SK-N-SH treated with all-trans-retinoic acid at 6 μM for 48 hours (cell line): ENCODE data around the gene CARS1.

Experiments used
- ATAC-seq: fragments of 200-7000 bp; cut with Tn5 transposase; 3 replicates; pipeline ENCODE4 v1.9.1; 2020; ENCODE audit warnings: mild to moderate bottlenecking, moderate library complexity
- ARNTL ChIP-seq: fragments of 450-650 bp; formaldehyde crosslinking; IDR thresholded peaks from 2 replicates; pipeline ENCODE4 v1.5.0; 2020; ENCODE audit warnings: low read depth, mild to moderate bottlenecking, moderate library complexity, borderline replicate concordance
- BACH2 ChIP-seq: fragments of 250-450 bp; sonication (Bioruptor Pico); IDR thresholded peaks from 2 replicates; pipeline ENCODE4 v1.9.0; 2021; ENCODE audit warnings: mild to moderate bottlenecking, borderline replicate concordance
- CREB5 ChIP-seq: fragments of 250-450 bp; sonication (Bioruptor Pico); IDR thresholded peaks from 2 replicates; pipeline ENCODE4 v1.5.1; 2020; ENCODE audit warnings: low read depth, mild to moderate bottlenecking, moderate library complexity
- CSDC2 ChIP-seq: fragments of 250-450 bp; sonication (Bioruptor Pico); IDR thresholded peaks from 2 replicates; pipeline ENCODE4 v1.5.0; 2020; ENCODE audit warnings: mild to moderate bottlenecking, moderate library complexity
- CSRNP3 ChIP-seq: fragments of 250-450 bp; sonication (Bioruptor Pico); IDR thresholded peaks from 2 replicates; pipeline ENCODE4 v1.5.1; 2021; ENCODE audit warnings: mild to moderate bottlenecking, moderate library complexity
- ESRRG ChIP-seq: fragments of 250-450 bp; sonication (Bioruptor Pico); IDR thresholded peaks from 2 replicates; pipeline ENCODE4 v1.6.1; 2021; ENCODE audit warnings: mild to moderate bottlenecking
- ISL1 ChIP-seq: fragments of 250-450 bp; sonication (Bioruptor Pico); IDR thresholded peaks from 2 replicates; pipeline ENCODE4 v2.1.2; 2022; ENCODE audit warnings: mild to moderate bottlenecking, moderate library complexity
- OSR1 ChIP-seq: fragments of 250-450 bp; sonication (Bioruptor Pico); IDR thresholded peaks from 2 replicates; pipeline ENCODE4 v1.8.0; 2022; ENCODE audit warnings: moderate library complexity, mild to moderate bottlenecking, inconsistent platforms
- PATZ1 ChIP-seq: fragments of 250-450 bp; sonication (Bioruptor Pico); IDR thresholded peaks from 2 replicates; pipeline ENCODE4 v1.8.0; 2020; ENCODE audit warnings: mild to moderate bottlenecking, moderate library complexity, borderline replicate concordance
- POU6F1 ChIP-seq: fragments of 250-450 bp; sonication (Bioruptor Pico); IDR thresholded peaks from 2 replicates; pipeline ENCODE4 v1.8.0; 2021; ENCODE audit warnings: low read depth, mild to moderate bottlenecking, moderate library complexity, borderline replicate concordance
- PPARA ChIP-seq: fragments of 250-450 bp; sonication (Bioruptor Pico); IDR thresholded peaks from 2 replicates; pipeline ENCODE4 v1.5.0; 2020; ENCODE audit warnings: mild to moderate bottlenecking, borderline replicate concordance
- RARB ChIP-seq: fragments of 250-450 bp; sonication (Bioruptor Pico); IDR thresholded peaks from 2 replicates; pipeline ENCODE4 v1.8.0; 2021; ENCODE audit warnings: mild to moderate bottlenecking, moderate library complexity
- SNAI2 ChIP-seq: fragments of 250-450 bp; sonication (Bioruptor Pico); IDR thresholded peaks from 2 replicates; pipeline ENCODE4 v1.5.0; 2020; ENCODE audit warnings: mild to moderate bottlenecking, moderate library complexity
- TCF4 ChIP-seq: fragments of 250-450 bp; sonication (Bioruptor Pico); IDR thresholded peaks from 2 replicates; pipeline ENCODE4 v1.8.0; 2021; ENCODE audit warnings: mild to moderate bottlenecking, moderate library complexity, borderline replicate concordance
- TOX ChIP-seq: fragments of 250-450 bp; sonication (Bioruptor Pico); IDR thresholded peaks from 2 replicates; pipeline ENCODE4 v1.8.0; 2021; ENCODE audit warnings: mild to moderate bottlenecking, moderate library complexity, borderline replicate concordance
- TSHZ2 ChIP-seq: fragments of 250-450 bp; sonication (Bioruptor Pico); IDR thresholded peaks from 2 replicates; pipeline ENCODE4 v1.5.0; 2020; ENCODE audit warnings: mild to moderate bottlenecking, moderate library complexity
- ZC3H10 ChIP-seq: fragments of 250-450 bp; sonication (Bioruptor Pico); IDR thresholded peaks from 2 replicates; pipeline ENCODE4 v1.5.1; 2021; ENCODE audit warnings: mild to moderate bottlenecking, moderate library complexity
- ZFP3 ChIP-seq: fragments of 250-450 bp; sonication (Bioruptor Pico); IDR thresholded peaks from 2 replicates; pipeline ENCODE4 v1.5.0; 2020; ENCODE audit warnings: mild to moderate bottlenecking, moderate library complexity
- ZFP30 ChIP-seq: fragments of 450-650 bp; formaldehyde crosslinking; IDR thresholded peaks from 2 replicates; pipeline ENCODE4 v1.5.0; 2022; ENCODE audit warnings: mild to moderate bottlenecking, moderate library complexity
- ZNF565 ChIP-seq: fragments of 450-650 bp; formaldehyde crosslinking; conservative IDR thresholded peaks from 2 replicates; pipeline ENCODE4 v1.5.0; 2020; ENCODE audit warnings: low read depth, mild to moderate bottlenecking, moderate library complexity
- ZNF70 ChIP-seq: fragments of 450-650 bp; formaldehyde crosslinking; IDR thresholded peaks from 2 replicates; pipeline ENCODE4 v1.5.0; 2020; ENCODE audit warnings: mild to moderate bottlenecking, moderate library complexity

The CARS1 gene

GRCh38 chr11:3046190-3046589 is 11.0 kb downstream of the CARS1 start:
- ATAC-seq = no peak
- no peak for TF ChIP-seq ESRRG (CRISPR knock-in tag)
- TF ChIP-seq CSRNP3 (CRISPR knock-in tag) = no peak
- no peak for TF ChIP-seq ZC3H10 (CRISPR knock-in tag)
- TF ChIP-seq BACH2 = no peak
- no peak for TF ChIP-seq POU6F1 (CRISPR knock-in tag)
- TF ChIP-seq RARB (CRISPR knock-in tag) = no peak
- TF ChIP-seq SNAI2 (CRISPR knock-in tag) = no peak
- no peak for TF ChIP-seq ZFP30 (CRISPR knock-in tag)
- TF ChIP-seq PATZ1 (CRISPR knock-in tag) = no peak
- no peak for TF ChIP-seq ZFP3 (CRISPR knock-in tag)
- TF ChIP-seq ARNTL (CRISPR knock-in tag) = no peak
- TF ChIP-seq ZNF70 (CRISPR knock-in tag) = no peak
- no peak for TF ChIP-seq ISL1 (CRISPR knock-in tag)
- no peak for TF ChIP-seq TCF4
- TF ChIP-seq TOX (CRISPR knock-in tag) = no peak
- no peak for TF ChIP-seq ZNF565 (CRISPR knock-in tag)
- no peak for TF ChIP-seq CSDC2
- no peak for TF ChIP-seq TSHZ2

- TF ChIP-seq ESRRG (CRISPR knock-in tag) = no peak
- no peak for TF ChIP-seq PPARA (CRISPR knock-in tag)
- no peak for TF ChIP-seq SNAI2 (CRISPR knock-in tag)
- no peak for TF ChIP-seq TCF4
- TF ChIP-seq OSR1 = no peak
- TF ChIP-seq ZNF565 (CRISPR knock-in tag) = no peak
- no peak for TF ChIP-seq CREB5 (CRISPR knock-in tag)
- TF ChIP-seq PATZ1 (CRISPR knock-in tag) = no peak
- no peak for TF ChIP-seq TOX (CRISPR knock-in tag)
- TF ChIP-seq POU6F1 (CRISPR knock-in tag) = no peak
- no peak for TF ChIP-seq ZNF70 (CRISPR knock-in tag)
- no peak for TF ChIP-seq RARB (CRISPR knock-in tag)
- no peak for TF ChIP-seq TSHZ2
- no peak for TF ChIP-seq BACH2
- no peak for TF ChIP-seq ARNTL (CRISPR knock-in tag)
- TF ChIP-seq ZC3H10 (CRISPR knock-in tag) = no peak
- ATAC-seq = no peak
Measured at GRCh38 chr11:3044915-3045314, 12.3 kb downstream of the CARS1 start.
